ENCODE data around the gene RELN. TPM values are rescaled to one million over a fixed set of nuclear protein-coding genes. Genes with fewer than 3 reads are reported as not detected.
A peak's percentile ranks its signal among the peaks of the same experiment; 100 is the strongest.

The RELN gene
- polyA plus RNA-seq, 1 experiment, result 4.3 TPM

- TF ChIP-seq, protein P1, sequence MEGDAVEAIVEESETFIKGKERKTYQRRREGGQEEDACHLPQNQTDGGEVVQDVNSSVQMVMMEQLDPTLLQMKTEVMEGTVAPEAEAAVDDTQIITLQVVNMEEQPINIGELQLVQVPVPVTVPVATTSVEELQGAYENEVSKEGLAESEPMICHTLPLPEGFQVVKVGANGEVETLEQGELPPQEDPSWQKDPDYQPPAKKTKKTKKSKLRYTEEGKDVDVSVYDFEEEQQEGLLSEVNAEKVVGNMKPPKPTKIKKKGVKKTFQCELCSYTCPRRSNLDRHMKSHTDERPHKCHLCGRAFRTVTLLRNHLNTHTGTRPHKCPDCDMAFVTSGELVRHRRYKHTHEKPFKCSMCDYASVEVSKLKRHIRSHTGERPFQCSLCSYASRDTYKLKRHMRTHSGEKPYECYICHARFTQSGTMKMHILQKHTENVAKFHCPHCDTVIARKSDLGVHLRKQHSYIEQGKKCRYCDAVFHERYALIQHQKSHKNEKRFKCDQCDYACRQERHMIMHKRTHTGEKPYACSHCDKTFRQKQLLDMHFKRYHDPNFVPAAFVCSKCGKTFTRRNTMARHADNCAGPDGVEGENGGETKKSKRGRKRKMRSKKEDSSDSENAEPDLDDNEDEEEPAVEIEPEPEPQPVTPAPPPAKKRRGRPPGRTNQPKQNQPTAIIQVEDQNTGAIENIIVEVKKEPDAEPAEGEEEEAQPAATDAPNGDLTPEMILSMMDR (IDR thresholded peaks at IDR 0.05; ENCODE audit: insufficient read depth, low read depth, low read length), result peak; percentile 39
- POLR2A ChIA-PET, result no interaction called here
- H3K36me3 ChIP-seq (ENCODE audit: control insufficient read depth, insufficient read depth, low read length), result no peaks in the 10 kb centered on the region
- no peak overlapping the region for H3K4me3 ChIP-seq (ENCODE audit: low read depth, low read length)
- H3K27me3 ChIP-seq (ENCODE audit: control insufficient read depth, insufficient read depth, low read length), result no peaks in the 10 kb centered on the region
- CTCF ChIA-PET, result interaction anchor here (0.7 to 2.0 kb wide), 20 partner anchors 8 to 1345 kb away, joined by 3 to 13 read pairs (median 4); no protein-coding TSS in a partner anchor
- no peak for DNase-seq (ENCODE audit: low read depth)
These were observed 415.9 kb downstream of the RELN start for GRCh38 chr7:103573479-103574058.

GRCh38 chr7:103571586-103571985 is 417.9 kb downstream of the RELN start:
- ChIA-PET CTCF (interaction anchor here (1.6 to 2.1 kb wide), 3 partner anchors 8 to 588 kb away, joined by 3 to 10 read pairs (median 5); no protein-coding TSS in a partner anchor), POLR2A (no interaction called here)
- DNase-seq (ENCODE audit: low read depth), result no peak
- TF ChIP-seq, protein P1 (IDR thresholded peaks at IDR 0.05; ENCODE audit: insufficient read depth, low read depth, low read length), result no peak
- Histone ChIP-seq H3K27me3 (ENCODE audit: control insufficient read depth, insufficient read depth, low read length) (no peaks in the 10 kb centered on the region), H3K4me3 (ENCODE audit: low read depth, low read length) (no peak overlapping the region), H3K36me3 (ENCODE audit: control insufficient read depth, insufficient read depth, low read length) (no peaks in the 10 kb centered on the region)

DNA sequence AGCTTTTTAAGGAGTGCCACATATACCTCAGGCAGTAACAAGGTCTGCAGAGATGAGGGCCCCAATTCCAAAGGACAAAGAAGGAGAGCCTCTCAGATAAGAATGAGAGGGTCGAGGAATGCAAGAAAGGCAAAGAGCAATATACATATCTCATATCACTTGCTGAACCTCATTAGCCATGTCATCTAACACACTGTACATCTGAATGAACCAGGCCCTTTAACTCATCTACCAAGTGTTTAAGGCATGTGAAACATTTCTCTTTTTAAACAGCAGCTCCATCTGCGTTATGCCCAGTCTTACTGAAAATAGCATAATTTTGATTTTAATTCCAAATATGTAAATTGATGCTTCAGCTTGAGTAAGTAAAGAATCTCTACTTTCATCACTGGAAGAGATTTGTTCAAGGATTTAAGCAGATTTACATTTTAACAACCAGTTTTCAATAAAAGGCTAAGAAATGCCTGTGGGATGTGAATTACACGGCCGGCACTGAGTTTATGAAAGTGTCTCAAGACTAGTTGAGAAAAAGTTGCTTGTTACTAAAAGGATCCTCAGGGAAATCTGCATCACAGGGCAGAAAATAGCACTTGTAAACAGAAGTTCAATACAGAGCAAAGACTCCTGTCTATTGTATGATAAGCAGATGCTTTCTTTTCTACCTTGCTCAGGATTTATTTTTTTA is 419.7 kb downstream of the RELN start:
- CTCF ChIA-PET, result interaction anchor here (0.7 kb wide), 1 partner anchor 352 kb away, joined by 3 read pairs; no protein-coding TSS in a partner anchor
- Histone ChIP-seq H3K4me3 (ENCODE audit: low read depth, low read length) (no peak overlapping the region), H3K36me3 (ENCODE audit: control insufficient read depth, insufficient read depth, low read length) (no peaks in the 10 kb centered on the region), H3K27me3 (ENCODE audit: control insufficient read depth, insufficient read depth, low read length) (no peaks in the 10 kb centered on the region)
- DNase-seq (ENCODE audit: low read depth), result no peak
- TF ChIP-seq, protein P1 (IDR thresholded peaks at IDR 0.05; ENCODE audit: insufficient read depth, low read depth, low read length), result no peak
- POLR2A ChIA-PET, result no interaction called here

- ChIA-PET CTCF (interaction anchor here (1.0 to 2.7 kb wide), 2 partner anchors 8 to 9 kb away, joined by 4 to 10 read pairs; no protein-coding TSS in a partner anchor), POLR2A (no interaction called here)
- H3K4me3 ChIP-seq (ENCODE audit: low read depth, low read length), result no peak overlapping the region
- no peak for DNase-seq (ENCODE audit: low read depth)
- no peaks in the 10 kb centered on the region for H3K27me3 ChIP-seq (ENCODE audit: control insufficient read depth, insufficient read depth, low read length)
- H3K36me3 ChIP-seq (ENCODE audit: control insufficient read depth, insufficient read depth, low read length), result no peaks in the 10 kb centered on the region
- TF ChIP-seq, protein P1 (IDR thresholded peaks at IDR 0.05; ENCODE audit: insufficient read depth, low read depth, low read length), result no peak
These were observed 425.0 kb downstream of the RELN start for GRCh38 chr7:103564416-103564815.

DNA sequence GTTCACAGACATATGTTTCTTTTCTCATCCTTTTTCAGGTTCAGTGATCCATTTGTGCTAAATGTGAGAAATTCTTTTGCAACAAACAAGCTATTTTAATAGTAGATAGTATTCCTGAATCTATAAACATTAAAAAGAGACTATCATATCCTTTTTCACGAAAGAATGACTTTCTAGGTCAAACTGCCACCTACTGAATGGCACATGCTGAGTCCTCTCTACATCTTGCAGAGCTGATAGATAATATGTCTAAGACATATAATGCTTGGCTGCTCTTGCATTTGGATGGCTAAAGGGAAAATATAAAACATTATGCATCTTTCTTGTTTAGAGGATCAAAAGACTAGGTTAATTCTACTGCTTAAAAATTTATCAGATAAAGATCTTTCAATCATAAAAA is 429.3 kb downstream of the RELN start:
- POLR2A ChIA-PET, result no interaction called here
- Histone ChIP-seq H3K27me3 (ENCODE audit: control insufficient read depth, insufficient read depth, low read length) (no peaks in the 10 kb centered on the region), H3K4me3 (ENCODE audit: low read depth, low read length) (no peak overlapping the region), H3K36me3 (ENCODE audit: control insufficient read depth, insufficient read depth, low read length) (no peaks in the 10 kb centered on the region)
- CTCF ChIA-PET, result interaction anchor here (1.2 kb wide), 2 partner anchors 9 to 11 kb away, joined by 3 read pairs; no protein-coding TSS in a partner anchor
- DNase-seq (ENCODE audit: low read depth), result no peak
- TF ChIP-seq, protein P1 (IDR thresholded peaks at IDR 0.05; ENCODE audit: insufficient read depth, low read depth, low read length), result no peak

Data from BJ (cell line).